Upper lobe of left lung (tissue), 6 donors: ENCODE results near the gene LYPD3. TPM values are rescaled to one million over a fixed set of nuclear protein-coding genes. Genes with fewer than 3 reads are reported as not detected.

ENCODE experiments used
- ATAC-seq, 2 donors: fragments of 200-7000 bp; cut with Tn5 transposase; one replicate each; pipeline ENCODE4 v1.9.1; 2022; ENCODE audit warnings: mild to moderate bottlenecking in 2 of 2, moderate library complexity in 2 of 2; ENCODE audit not compliant: low FRiP score in 2 of 2
- DNase-seq, 2 donors: peaks; one replicate each; pipeline ENCODE4 v3.0.0-alpha.2; 2019 to 2020
- H3K27ac ChIP-seq, 4 donors: fragments of 200-600 bp; sonication (generic); one replicate each; pipeline ENCODE4 v1.5.1; 2016 to 2019
- H3K27me3 ChIP-seq, 4 donors: fragments of 200-600 bp; sonication (generic); one replicate each; pipeline ENCODE4 v1.5.1; 2017 to 2019
- H3K36me3 ChIP-seq, 4 donors: fragments of 200-600 bp; sonication (generic); one replicate each; pipeline ENCODE4 v1.5.1; 2016 to 2019
- H3K4me1 ChIP-seq, 4 donors: fragments of 200-600 bp; sonication (generic); one replicate each; pipeline ENCODE4 v1.5.1; 2018 to 2019
- H3K4me3 ChIP-seq, 4 donors: fragments of 200-600 bp; sonication (generic); one replicate each; pipeline ENCODE4 v1.5.1; 2017 to 2019; ENCODE audit warnings: mild to moderate bottlenecking in 2 of 4, moderate library complexity in 1 of 4
- H3K9me3 ChIP-seq, 4 donors: fragments of 200-600 bp; sonication (generic); one replicate each; pipeline ENCODE4 v1.5.1; 2018 to 2019
- EP300 ChIP-seq, 4 donors: sonication (generic); formaldehyde crosslinking; IDR thresholded peaks; one replicate each; pipeline ENCODE4 v1.5.1; 2017; ENCODE audit warnings: antibody characterized with exemption in 4 of 4, control low read depth in 2 of 4
- POLR2A ChIP-seq, 4 donors: fragments of 450-650 bp; IDR thresholded peaks; one replicate each; pipeline ENCODE4 v1.5.1; 2016 to 2017; ENCODE audit warnings: antibody characterized with exemption in 4 of 4, mild to moderate bottlenecking in 2 of 4
- POLR2AphosphoS5 ChIP-seq, 2 donors: sonication (generic); formaldehyde crosslinking; IDR thresholded peaks; one replicate each; pipeline ENCODE4 v1.5.1; 2017; ENCODE audit warnings: antibody characterized with exemption in 2 of 2
- WGBS, 2 donors: methylation state at CpG; one replicate each; pipeline ENCODE4 v1.1.5; 2017 to 2018; 5-methylcytosine and 5-hydroxymethylcytosine counted together
- total RNA-seq, 6 donors: library from RNA; depleted of rRNA in 4 of 6; stranded (reverse); fragments of >200 nt in 4 of 6; gene quantifications; one replicate each; pipeline versions ENCODE4 v1.1.0 to v1.2.1, GENCODE V29; 2016 to 2021
- TF ChIP-seq, protein P1 (sequence below), 6 experiments: fragments of 450-650 bp in 4 of 6; fragments of 200-600 bp in 2 of 6; sonication (generic) in 2 of 6; IDR thresholded peaks; one replicate each; pipeline ENCODE4 v1.5.1; 2016 to 2019; ENCODE audit warnings: antibody characterized with exemption in 6 of 6
- donor health status: DM: no; HTN: no; CAD: no; lungs with moderate emphysema.
- donor health status: DM: no; HTN: yes; CAD: no; lungs with severe emphysema.

LYPD3 gene
- total RNA-seq, 6 donors from 2014 or later: 0.29 to 13.6 (median 0.39) TPM; not detected in 1

GRCh38 chr19:43457809-43458208 is 7.6 kb downstream of the LYPD3 start:
- peaks cover 0 to 8% (median 3%) of the 10 kb centered on the region in 4 donors for H3K4me1 ChIP-seq
- no peak for TF ChIP-seq POLR2A (IDR thresholded peaks at IDR 0.05)
- no peak for TF ChIP-seq EP300 (IDR thresholded peaks at IDR 0.05)
- TF ChIP-seq POLR2AphosphoS5 (IDR thresholded peaks at IDR 0.05): no peak
- TF ChIP-seq, protein P1, sequence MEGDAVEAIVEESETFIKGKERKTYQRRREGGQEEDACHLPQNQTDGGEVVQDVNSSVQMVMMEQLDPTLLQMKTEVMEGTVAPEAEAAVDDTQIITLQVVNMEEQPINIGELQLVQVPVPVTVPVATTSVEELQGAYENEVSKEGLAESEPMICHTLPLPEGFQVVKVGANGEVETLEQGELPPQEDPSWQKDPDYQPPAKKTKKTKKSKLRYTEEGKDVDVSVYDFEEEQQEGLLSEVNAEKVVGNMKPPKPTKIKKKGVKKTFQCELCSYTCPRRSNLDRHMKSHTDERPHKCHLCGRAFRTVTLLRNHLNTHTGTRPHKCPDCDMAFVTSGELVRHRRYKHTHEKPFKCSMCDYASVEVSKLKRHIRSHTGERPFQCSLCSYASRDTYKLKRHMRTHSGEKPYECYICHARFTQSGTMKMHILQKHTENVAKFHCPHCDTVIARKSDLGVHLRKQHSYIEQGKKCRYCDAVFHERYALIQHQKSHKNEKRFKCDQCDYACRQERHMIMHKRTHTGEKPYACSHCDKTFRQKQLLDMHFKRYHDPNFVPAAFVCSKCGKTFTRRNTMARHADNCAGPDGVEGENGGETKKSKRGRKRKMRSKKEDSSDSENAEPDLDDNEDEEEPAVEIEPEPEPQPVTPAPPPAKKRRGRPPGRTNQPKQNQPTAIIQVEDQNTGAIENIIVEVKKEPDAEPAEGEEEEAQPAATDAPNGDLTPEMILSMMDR (IDR thresholded peaks at IDR 0.05): no peak
- ATAC-seq (no peak), DNase-seq (no peak)
- no peak overlapping the region for H3K4me3 ChIP-seq
- H3K27ac ChIP-seq: no peak overlapping the region
- no peaks in the 10 kb centered on the region for H3K36me3 ChIP-seq
- no peaks in the 10 kb centered on the region for H3K9me3 ChIP-seq
- 81 to 93% methylated on average over 3 to 4 of the region's 4 CpGs for WGBS, 2 donors
- H3K27me3 ChIP-seq: no peaks in the 10 kb centered on the region

- H3K27ac ChIP-seq: no peak overlapping the region
These were observed 9.9 kb downstream of the LYPD3 start for GRCh38 chr19:43455321-43456113.

DNA sequence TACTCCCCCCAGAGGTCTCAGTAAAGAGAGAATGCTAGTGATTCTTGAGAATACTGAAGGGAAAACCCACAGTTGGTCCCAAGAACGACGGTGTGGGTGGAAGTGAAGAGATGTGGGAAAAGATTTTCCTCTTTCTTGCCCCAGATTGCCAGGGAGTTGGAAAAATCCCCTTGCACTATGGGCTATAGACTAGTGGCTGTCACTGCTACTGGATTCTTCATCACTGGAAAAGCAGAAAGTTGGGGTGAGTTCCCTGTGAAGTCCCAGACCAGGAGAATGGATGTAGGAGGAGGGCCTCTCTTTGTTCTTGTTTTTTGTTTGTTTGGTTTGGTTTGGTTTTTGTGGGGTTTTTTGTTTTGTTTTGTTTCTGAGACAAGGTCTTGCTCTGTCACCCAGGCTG is 11.4 kb downstream of the LYPD3 start:
- no peaks in the 10 kb centered on the region for H3K9me3 ChIP-seq
- no peaks in the 10 kb centered on the region for H3K27me3 ChIP-seq
- no peak overlapping the region for H3K27ac ChIP-seq
- H3K4me3 ChIP-seq: no peak overlapping the region
- peaks cover 0 to 6% (median 0%) of the 10 kb centered on the region in 4 donors for H3K4me1 ChIP-seq
- TF ChIP-seq EP300 (IDR thresholded peaks at IDR 0.05): no peak
- no peak for TF ChIP-seq POLR2AphosphoS5 (IDR thresholded peaks at IDR 0.05)
- TF ChIP-seq, protein P1 (IDR thresholded peaks at IDR 0.05): no peak
- DNase-seq (no peak), ATAC-seq (no peak)
- WGBS, 2 donors: 68 to 76% methylated on average over 2 of the region's 2 CpGs
- H3K36me3 ChIP-seq: no peaks in the 10 kb centered on the region

More at GRCh38 chr19:43455321-43456113, 9.9 kb downstream of the LYPD3 start:
- no peak overlapping the region for H3K4me3 ChIP-seq
- H3K9me3 ChIP-seq: no peaks in the 10 kb centered on the region
- no peak for TF ChIP-seq POLR2AphosphoS5 (IDR thresholded peaks at IDR 0.05)
- no peak for TF ChIP-seq POLR2A (IDR thresholded peaks at IDR 0.05)
- TF ChIP-seq EP300 (IDR thresholded peaks at IDR 0.05): no peak
- TF ChIP-seq, protein P1 (IDR thresholded peaks at IDR 0.05): no peak
- no peak for DNase-seq
- H3K4me1 ChIP-seq: peaks cover 0 to 6% (median 0%) of the 10 kb centered on the region in 4 donors
- 45 to 47% methylated on average over 10 of the region's 10 CpGs for WGBS, 2 donors
- no peaks in the 10 kb centered on the region for H3K27me3 ChIP-seq
- ATAC-seq: no peak
- no peaks in the 10 kb centered on the region for H3K36me3 ChIP-seq

DNA sequence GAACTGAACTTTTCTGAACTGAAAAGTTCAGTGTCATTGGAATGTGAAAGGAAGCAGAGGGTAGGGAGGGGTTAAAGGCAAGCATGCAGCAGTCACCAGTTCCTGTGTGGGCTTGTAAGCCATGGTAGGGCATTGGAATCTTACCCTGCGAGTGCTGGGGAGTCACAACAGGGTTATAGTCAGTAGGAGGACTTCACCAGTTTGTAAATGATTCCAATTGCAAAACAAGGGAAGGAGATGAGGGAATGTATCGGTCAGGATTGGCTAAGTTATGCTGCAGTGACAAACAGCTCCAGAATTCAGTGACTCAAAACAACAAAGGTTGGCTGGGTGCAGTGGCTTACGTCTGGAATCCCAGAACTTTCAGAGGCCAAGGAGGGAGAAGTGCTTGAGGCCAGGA is 12.8 kb downstream of the LYPD3 start:
- Histone ChIP-seq H3K27me3 (no peaks in the 10 kb centered on the region), H3K27ac (no peak overlapping the region), H3K4me3 (no peak overlapping the region), H3K36me3 (no peaks in the 10 kb centered on the region), H3K4me1 (peaks cover 0 to 6% (median 0%) of the 10 kb centered on the region in 4 donors), H3K9me3 (no peaks in the 10 kb centered on the region)
- no peak for TF ChIP-seq EP300 (IDR thresholded peaks at IDR 0.05)
- TF ChIP-seq POLR2AphosphoS5 (IDR thresholded peaks at IDR 0.05): no peak
- TF ChIP-seq, protein P1 (IDR thresholded peaks at IDR 0.05): no peak
- TF ChIP-seq POLR2A (IDR thresholded peaks at IDR 0.05): no peak
- WGBS, 2 donors: 72 to 74% methylated on average over 3 of the region's 3 CpGs
- no peak for ATAC-seq
- no peak for DNase-seq
